Stimulated activated naive CD8-positive, alpha-beta T cell treated with anti-CD3 and anti-CD28 coated beads, Interleukin-15, amount 100 ng/mL, for 72 hours (primary cell): ENCODE measurements around the gene ST7.

ENCODE experiments used
- ATAC-seq: fragments of 150-1000 bp; cut with Tn5 transposase; 2 replicates; pipeline ENCODE4 v1.10.0; 2021; ENCODE audit warnings: mild to moderate bottlenecking, moderate library complexity
- DNase-seq, 2 donors: peaks; one replicate each; pipeline ENCODE4 v3.0.0; 2021 to 2022
- H3K27ac Mint-ChIP-seq, 2 donors: one replicate each; pipeline ENCODE4 v1.8.0; 2022; ENCODE audit warnings: mild to moderate bottlenecking in 2 of 2, mixed read lengths in 2 of 2, moderate library complexity in 2 of 2
- H3K27me3 Mint-ChIP-seq: one replicate; pipeline ENCODE4 v1.8.0; 2022; ENCODE audit warnings: mixed read lengths
- H3K4me1 Mint-ChIP-seq: one replicate; pipeline ENCODE4 v1.8.0; 2022; ENCODE audit warnings: mild to moderate bottlenecking, mixed read lengths
- H3K4me3 Mint-ChIP-seq, 2 donors: one replicate each; pipeline ENCODE4 v1.8.0; 2022; ENCODE audit warnings: mild to moderate bottlenecking in 2 of 2, mixed read lengths in 2 of 2, moderate library complexity in 1 of 2
- H3K9me3 Mint-ChIP-seq, 2 donors: one replicate each; pipeline ENCODE4 v1.8.0; 2022; ENCODE audit warnings: mixed read lengths in 2 of 2

ST7 gene

DNA sequence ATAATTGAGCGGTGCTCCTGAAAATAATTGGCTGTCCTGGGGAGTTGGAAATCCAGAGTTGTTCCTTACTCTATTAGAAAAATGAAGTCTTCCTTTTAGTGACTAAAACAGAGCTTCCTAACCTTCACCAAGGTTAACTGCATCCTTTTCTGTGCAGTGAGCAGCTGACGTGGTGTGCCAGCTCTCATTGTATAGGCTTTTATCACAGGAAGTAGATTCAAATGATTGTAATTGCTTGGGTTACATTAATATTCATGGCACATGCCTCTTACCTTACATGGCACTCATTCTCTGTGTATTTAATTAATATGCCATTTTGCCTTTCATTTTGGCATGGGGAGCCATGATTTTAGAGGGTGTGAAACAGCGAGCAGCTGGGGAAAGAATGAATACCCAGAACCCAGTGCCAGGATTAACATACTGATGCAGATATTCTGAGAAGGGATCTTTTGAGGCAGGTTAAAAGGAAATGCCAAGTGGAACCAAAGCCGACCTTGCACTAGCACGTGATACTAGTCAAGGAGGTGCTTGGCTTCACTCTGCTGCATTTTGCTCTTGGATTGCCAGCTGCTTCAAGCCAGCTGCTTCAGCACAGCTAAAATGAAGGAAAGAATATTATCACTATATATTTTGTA is 115.3 kb downstream of the ST7 start:
- DNase-seq = no peak
- H3K9me3 Mint-ChIP-seq = no peaks in the 10 kb centered on the region
- peaks cover 39% of the 10 kb centered on the region for H3K4me1 Mint-ChIP-seq
- no peak overlapping the region for H3K4me3 Mint-ChIP-seq
- H3K27ac Mint-ChIP-seq = no peak overlapping the region
- ATAC-seq = peak; percentile 45
- no peaks in the 10 kb centered on the region for H3K27me3 Mint-ChIP-seq

DNA sequence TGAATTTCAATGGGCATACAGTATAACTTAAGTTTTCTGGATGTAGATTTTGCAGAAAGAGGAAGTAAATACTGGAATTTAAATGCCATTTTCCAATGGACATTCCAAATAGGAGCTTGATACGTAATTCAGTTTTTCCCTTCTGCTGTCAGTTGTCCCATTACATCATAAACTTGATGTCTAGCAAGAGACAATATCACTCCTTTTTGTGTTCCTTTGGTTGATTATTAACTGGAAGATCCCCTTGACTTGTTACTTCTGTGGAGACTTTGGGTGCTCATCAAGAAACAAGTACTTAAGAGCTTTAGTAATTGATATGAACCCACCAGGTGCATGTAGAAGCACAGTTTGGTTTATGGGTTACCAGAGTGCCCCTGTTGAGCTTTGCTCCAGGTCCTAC is 116.1 kb downstream of the ST7 start:
- Mint-ChIP-seq H3K27ac (no peak overlapping the region), H3K4me3 (no peak overlapping the region), H3K9me3 (no peaks in the 10 kb centered on the region), H3K27me3 (no peaks in the 10 kb centered on the region), H3K4me1 (peaks cover 39% of the 10 kb centered on the region)
- DNase-seq (no peak), ATAC-seq (no peak)

DNA sequence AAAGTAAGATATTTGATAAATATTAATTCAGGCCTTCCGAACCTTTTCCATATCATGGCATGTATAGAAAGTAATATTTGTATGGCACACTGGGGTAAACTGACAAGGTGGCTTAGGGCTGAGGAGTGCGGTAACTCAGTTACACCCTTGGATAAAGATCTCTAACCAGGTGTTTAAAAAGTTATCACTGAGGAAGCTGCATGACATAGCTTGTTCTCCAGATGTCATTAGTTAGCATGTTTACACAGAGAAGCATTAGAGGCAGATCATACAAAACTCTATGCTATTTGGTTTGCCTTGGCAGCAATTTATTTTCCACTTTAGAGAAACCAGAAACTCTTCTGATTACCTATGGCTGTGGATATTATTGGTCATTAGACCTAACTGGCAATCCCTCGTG is 118.2 kb downstream of the ST7 start:
- no peak for DNase-seq
- peaks cover 32% of the 10 kb centered on the region for H3K4me1 Mint-ChIP-seq
- no peak overlapping the region for H3K4me3 Mint-ChIP-seq
- H3K27ac Mint-ChIP-seq = no peak overlapping the region
- H3K27me3 Mint-ChIP-seq = no peaks in the 10 kb centered on the region
- ATAC-seq = no peak
- H3K9me3 Mint-ChIP-seq = peaks cover 0 to 7% of the 10 kb centered on the region in 2 donors

DNA sequence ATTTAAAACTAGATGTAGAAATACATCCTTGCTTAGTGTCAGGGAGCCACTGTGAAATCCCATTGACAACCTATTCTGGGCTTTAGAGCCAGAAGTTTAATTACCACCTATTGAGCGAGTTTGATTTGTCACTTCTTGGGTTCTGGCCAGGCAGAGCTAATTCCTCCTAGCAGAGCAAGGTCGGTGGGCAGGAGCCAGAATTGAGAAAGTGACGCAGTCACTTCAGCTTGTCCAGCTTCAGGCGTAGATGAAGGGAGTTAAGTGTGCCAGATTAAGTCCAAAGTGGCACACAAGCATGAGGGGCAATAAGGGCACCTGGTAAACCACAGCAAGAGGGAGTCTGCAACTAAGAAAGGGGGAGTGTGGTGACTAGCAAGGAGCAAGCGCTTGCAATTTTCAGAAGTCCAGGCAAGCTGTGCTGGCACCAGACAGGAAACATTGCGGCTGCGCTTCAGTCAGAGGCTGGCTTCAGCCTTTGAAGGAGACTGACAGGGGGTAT is 119.4 kb downstream of the ST7 start:
- Mint-ChIP-seq H3K4me1 (peaks cover 21% of the 10 kb centered on the region), H3K27me3 (no peaks in the 10 kb centered on the region), H3K9me3 (peaks cover 0 to 7% of the 10 kb centered on the region in 2 donors), H3K4me3 (no peak overlapping the region), H3K27ac (no peak overlapping the region)
- DNase-seq = no peak
- no peak for ATAC-seq

DNA sequence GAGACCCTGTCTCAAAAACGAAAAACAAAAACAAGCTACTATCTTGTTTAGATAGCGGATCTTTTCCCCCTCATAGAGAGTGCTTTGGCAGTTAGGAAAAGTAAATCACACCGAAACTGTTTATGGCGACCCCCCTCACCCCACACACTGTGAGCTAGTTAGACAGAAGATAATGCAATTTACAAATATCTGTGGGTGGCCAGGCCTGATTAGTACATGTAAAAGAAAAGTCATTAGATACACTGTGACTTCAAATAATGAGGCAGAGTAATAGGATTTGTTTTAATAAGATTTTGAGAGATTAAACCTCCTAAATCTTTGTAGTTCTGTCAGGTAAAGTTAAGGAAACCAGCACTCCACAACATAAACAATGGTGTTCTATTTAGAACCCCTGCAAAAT is 121.1 kb downstream of the ST7 start:
- H3K4me1 Mint-ChIP-seq = peaks cover 11% of the 10 kb centered on the region
- ATAC-seq (no peak), DNase-seq (no peak)
- no peak overlapping the region for H3K4me3 Mint-ChIP-seq
- H3K27ac Mint-ChIP-seq = no peak overlapping the region
- peaks cover 0 to 7% of the 10 kb centered on the region in 2 donors for H3K9me3 Mint-ChIP-seq
- no peaks in the 10 kb centered on the region for H3K27me3 Mint-ChIP-seq

DNA sequence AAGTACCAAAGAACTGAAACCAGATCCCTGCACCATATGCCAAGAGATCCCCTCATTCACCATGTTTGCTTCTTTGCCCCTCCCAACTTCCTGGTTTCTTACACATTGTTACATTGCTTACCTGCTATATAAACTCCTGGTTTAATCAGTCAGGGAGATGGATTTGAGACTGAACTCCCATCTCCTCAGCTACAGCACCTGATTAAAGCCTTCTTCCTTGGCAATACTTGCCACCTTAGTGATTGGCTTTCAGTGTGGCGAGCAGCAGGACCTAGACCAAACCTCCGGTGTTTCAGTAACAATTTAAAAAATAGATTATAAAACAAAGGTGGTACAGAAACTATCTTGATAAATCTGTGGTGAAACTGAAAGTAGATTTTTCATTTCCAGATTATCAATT is 122.6 kb downstream of the ST7 start:
- no peak overlapping the region for H3K4me3 Mint-ChIP-seq
- ATAC-seq (no peak), DNase-seq (no peak)
- no peak overlapping the region for H3K27ac Mint-ChIP-seq
- H3K27me3 Mint-ChIP-seq = no peaks in the 10 kb centered on the region
- peaks cover 0 to 7% of the 10 kb centered on the region in 2 donors for H3K9me3 Mint-ChIP-seq
- peaks cover 11% of the 10 kb centered on the region for H3K4me1 Mint-ChIP-seq

DNA sequence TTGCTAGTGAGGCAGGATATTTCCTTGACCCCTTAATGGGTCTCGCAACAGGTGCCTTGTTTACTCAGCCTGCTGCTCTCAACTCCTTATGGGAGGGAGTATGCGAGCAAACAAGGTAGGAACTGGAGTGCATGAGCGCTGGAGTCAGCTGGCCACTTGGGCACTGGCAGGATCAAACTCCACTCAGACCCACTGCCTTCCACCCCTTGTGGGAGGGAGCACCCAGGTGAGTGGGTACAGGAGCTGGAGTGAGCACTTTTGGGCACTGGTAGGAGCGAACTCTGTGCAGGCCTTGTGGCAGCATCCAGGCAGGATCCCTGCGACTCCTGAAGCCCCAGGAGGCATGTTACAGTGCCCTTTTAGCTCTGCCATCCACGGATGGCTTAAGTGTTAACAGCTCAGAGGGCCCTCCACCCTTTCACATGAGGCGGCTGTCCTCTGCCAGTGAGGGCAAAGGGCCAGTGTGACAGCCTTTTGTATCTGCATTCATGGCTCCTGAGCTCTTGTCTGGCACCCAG is 123.2 kb downstream of the ST7 start:
- Mint-ChIP-seq H3K4me1 (peaks cover 11% of the 10 kb centered on the region), H3K4me3 (no peak overlapping the region), H3K27ac (no peak overlapping the region), H3K9me3 (peaks cover 0 to 7% of the 10 kb centered on the region in 2 donors), H3K27me3 (no peaks in the 10 kb centered on the region)
- no peak for ATAC-seq
- DNase-seq = no peak

DNA sequence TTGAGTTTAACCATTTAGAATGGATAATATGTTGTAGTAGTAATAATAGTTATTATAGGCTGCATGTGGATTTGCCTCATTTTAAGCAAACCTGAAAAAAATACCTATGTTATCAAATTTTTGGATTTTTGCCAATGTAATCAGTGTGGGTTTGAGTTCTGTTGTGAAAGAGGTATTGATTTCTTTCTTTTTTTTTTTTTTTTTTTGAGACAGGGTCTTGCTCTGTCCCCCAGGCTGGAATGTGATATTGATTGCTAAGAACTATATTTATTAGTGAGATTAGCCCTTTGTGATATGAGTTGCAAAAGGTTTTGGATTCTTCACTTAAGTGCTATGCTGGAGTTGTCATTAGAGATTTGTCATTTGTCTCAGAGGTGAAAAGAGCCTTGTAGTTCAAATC is 124.4 kb downstream of the ST7 start:
- no peaks in the 10 kb centered on the region for H3K27me3 Mint-ChIP-seq
- H3K4me3 Mint-ChIP-seq = no peak overlapping the region
- peaks cover 0 to 7% of the 10 kb centered on the region in 2 donors for H3K9me3 Mint-ChIP-seq
- peaks cover 3% of the 10 kb centered on the region for H3K4me1 Mint-ChIP-seq
- H3K27ac Mint-ChIP-seq = no peak overlapping the region
- no peak for ATAC-seq
- no peak for DNase-seq

DNA sequence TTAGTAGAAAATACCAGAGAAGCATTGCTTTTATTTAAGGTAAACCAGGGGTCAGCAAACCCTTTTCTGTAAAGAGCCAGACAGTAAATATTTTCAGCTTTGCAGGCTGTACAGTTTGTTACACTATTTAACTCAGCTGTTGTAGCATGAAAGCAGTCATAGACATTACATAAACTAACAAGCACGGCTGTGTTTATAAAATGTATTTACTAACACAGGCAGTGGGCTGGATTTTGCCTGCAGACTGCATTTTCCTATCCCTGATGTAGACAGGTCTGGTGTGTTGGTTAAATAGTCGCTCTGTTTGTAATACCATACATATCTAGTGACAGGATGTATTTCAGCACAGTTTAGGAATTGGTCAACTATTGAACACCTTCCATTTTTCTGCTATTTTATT is 129.3 kb downstream of the ST7 start:
- Mint-ChIP-seq H3K9me3 (no peaks in the 10 kb centered on the region), H3K27me3 (no peaks in the 10 kb centered on the region), H3K4me1 (peaks cover 17% of the 10 kb centered on the region), H3K27ac (no peak overlapping the region), H3K4me3 (no peak overlapping the region)
- DNase-seq (no peak), ATAC-seq (no peak)

DNA sequence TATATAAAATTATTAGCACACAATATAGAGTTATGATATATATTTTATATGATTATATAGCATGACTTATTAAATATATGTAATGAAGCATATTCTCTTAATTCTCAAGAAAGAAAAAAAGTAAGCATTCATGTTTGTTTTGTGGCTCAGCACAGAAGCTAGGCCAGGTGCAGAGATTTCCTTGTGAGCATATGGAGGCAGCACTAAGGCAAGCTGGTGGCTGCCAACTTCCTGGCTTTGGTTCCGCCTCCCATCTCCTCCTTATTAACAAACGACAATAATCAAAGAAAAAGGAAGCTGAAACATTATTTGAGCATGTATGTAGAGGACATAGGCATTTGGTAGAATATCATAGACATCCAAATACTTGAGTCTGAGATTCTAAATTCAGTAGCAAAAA is 130.3 kb downstream of the ST7 start:
- Mint-ChIP-seq H3K9me3 (no peaks in the 10 kb centered on the region), H3K4me1 (peaks cover 24% of the 10 kb centered on the region), H3K27ac (no peak overlapping the region), H3K4me3 (no peak overlapping the region), H3K27me3 (no peaks in the 10 kb centered on the region)
- DNase-seq (no peak), ATAC-seq (no peak)

DNA sequence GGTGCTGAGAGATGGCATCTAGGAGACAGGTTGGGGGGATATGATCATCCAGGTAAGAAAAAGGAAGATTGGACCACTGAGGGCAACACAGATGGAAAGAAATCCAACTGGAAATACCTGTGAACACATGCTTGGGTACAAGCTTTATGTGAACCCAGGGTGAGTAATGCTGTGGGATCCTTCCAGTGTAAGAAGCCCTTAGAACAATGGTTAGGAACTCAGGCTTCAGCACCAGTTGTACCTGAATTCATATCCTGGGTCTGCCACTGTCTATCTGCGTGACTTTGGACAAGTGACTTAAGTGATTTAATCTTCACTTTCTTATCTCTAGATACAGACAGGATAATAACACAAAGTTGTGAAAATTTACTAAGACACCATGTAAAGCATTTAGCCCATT is 131.0 kb downstream of the ST7 start:
- H3K27ac Mint-ChIP-seq = no peak overlapping the region
- ATAC-seq (no peak), DNase-seq (no peak)
- H3K4me3 Mint-ChIP-seq = no peak overlapping the region
- no peaks in the 10 kb centered on the region for H3K9me3 Mint-ChIP-seq
- peaks cover 24% of the 10 kb centered on the region for H3K4me1 Mint-ChIP-seq
- H3K27me3 Mint-ChIP-seq = no peaks in the 10 kb centered on the region

DNA sequence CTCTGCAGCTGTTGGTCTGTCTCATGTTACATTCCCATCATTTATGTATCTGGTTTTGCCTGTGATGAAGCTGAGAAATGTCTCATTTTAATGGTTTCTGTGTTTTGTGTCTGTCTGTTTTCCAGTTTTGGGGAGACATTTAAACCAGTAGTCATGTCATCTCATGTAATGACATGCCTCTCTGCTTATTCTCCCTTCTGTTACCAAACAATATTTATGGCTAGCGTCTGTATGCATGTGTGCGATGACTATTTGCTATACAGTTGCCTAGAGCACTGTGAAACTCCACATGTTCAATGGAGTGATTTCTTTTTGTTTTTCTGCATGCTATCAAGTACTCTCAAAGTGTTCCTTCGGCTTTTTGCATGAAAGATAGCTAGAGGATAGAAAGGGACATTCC is 132.0 kb downstream of the ST7 start:
- H3K4me1 Mint-ChIP-seq = peaks cover 24% of the 10 kb centered on the region

DNA sequence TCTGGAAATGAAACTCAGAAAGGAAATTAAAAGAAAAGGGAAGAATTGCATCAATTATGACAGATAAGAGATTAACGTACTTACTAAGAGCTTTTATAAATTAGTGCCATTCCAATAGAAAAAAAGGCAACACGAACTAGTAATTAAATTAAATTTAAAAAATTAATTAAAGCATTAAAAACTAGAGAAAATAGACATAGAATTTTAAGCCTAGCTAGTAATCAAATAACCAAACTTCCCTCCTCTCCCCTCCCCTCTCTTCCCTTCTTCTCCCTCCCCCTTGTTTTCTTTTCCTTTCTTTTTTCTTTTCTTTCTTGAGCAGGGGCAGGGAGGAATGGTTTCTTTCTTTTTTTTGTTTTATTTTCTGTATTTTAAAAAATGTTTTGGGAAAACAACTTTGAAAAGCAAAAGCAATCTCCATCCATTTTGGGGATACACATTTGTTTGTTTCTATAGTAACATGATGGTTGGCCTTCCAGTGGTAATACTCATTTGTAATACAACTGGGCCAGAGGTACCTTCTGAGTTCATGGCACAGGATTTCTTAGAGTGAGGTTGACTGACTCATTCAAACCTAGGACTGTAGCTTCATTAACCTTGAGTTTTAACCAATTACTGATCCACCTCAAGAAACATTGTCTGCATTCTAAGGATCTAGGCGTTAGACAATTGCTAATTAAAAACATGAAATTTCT is 132.6 kb downstream of the ST7 start:
- H3K4me3 Mint-ChIP-seq = no peak overlapping the region
- ATAC-seq (peak; percentile 86), DNase-seq (no peak)
- H3K4me1 Mint-ChIP-seq = peaks cover 24% of the 10 kb centered on the region
- H3K27ac Mint-ChIP-seq = peak overlapping the region in 1 of 2 donors; percentile 96
- H3K9me3 Mint-ChIP-seq = no peaks in the 10 kb centered on the region
- no peaks in the 10 kb centered on the region for H3K27me3 Mint-ChIP-seq

More for the DNA sequence above, 132.0 kb downstream of the ST7 start:
- H3K27me3 Mint-ChIP-seq = no peaks in the 10 kb centered on the region
- no peaks in the 10 kb centered on the region for H3K9me3 Mint-ChIP-seq
- H3K27ac Mint-ChIP-seq = no peak overlapping the region
- DNase-seq (no peak), ATAC-seq (no peak)
- no peak overlapping the region for H3K4me3 Mint-ChIP-seq

DNA sequence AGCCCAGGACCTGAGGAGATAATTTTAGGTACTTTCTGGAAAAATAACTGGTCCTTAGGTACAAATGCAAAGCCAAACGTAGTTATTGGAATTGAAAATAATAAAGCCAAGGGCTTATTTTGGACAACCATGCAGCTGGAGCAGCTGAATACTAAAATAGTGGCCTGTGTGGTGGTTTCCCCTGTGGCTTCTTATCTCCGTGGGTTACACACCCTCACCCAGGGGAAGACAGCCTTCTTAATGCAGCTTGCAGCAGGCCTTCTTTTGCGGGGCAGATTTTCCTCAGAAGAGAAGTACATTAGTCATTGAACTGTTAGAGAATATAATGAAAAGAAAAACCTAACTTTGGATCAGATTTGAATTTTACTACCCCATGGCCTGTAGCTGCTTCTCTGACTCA is 133.5 kb downstream of the ST7 start:
- Mint-ChIP-seq H3K4me1 (peaks cover 24% of the 10 kb centered on the region), H3K27me3 (no peaks in the 10 kb centered on the region), H3K27ac (no peak overlapping the region), H3K9me3 (no peaks in the 10 kb centered on the region), H3K4me3 (no peak overlapping the region)
- ATAC-seq (peak; percentile 81), DNase-seq (peak; percentile 4 to 24)

DNA sequence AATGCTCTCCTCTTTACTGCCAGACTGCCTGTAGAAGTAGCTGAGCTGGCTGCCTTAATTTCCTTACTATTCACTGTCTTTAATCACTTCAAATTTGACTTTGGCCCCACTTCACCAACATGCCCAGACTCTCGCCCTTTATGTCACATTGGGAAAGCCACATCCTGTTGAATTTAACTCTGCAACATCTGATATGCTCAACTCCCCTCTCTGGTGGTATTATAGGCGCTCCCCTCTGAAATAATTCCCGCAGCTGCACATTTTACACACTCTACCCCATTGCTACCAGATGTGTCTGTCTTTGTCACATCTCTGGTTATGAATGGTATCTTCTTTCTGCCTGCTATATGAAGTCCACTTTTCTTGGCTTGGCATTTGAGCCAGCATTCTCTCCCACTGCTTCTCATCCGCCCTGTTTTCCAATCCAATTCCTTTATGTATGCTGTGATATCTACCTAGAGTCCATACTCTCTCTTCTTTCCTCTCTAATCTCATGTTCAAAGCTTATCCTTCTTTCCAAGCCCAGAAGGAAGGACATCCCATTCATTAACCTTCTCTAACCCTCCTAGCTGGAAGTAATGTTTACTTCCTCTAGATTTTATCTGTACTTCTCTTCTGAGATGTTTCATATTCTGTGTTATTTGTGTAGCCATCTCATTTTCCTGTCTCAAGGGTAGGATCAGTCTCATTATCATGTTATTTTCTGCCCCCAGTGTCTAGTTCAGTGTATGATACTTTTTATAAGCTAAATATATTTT is 134.5 kb downstream of the ST7 start:
- ATAC-seq (peak; percentile 49), DNase-seq (no peak)
- peak overlapping the region; percentile 17 to 46 for H3K4me3 Mint-ChIP-seq
- no peaks in the 10 kb centered on the region for H3K9me3 Mint-ChIP-seq
- H3K27me3 Mint-ChIP-seq = no peaks in the 10 kb centered on the region
- H3K27ac Mint-ChIP-seq = peak overlapping the region in 1 of 2 donors; percentile 35
- H3K4me1 Mint-ChIP-seq = peaks cover 24% of the 10 kb centered on the region
